Fibroblast of lung (primary cell): ENCODE measurements around the gene ZFPM1. TPM values are rescaled to one million over a fixed set of nuclear protein-coding genes. Genes with fewer than 3 reads are reported as not detected.

Source experiments
- DNase-seq, 2 donors: peaks; one replicate each; pipeline versions ENCODE4 v3.0.0 to v3.0.0-alpha.2; 2010; ENCODE audit warnings: low read depth in 2 of 2
- H2AFZ ChIP-seq: 2 replicates; pipeline ENCODE4 v1.5.1; 2012; ENCODE audit warnings: low read length, control low read depth, inconsistent platforms
- H3K27ac ChIP-seq: 2 replicates; pipeline ENCODE4 v1.5.1; 2011; ENCODE audit warnings: low read length, control low read depth; ENCODE audit not compliant: insufficient read depth
- H3K27me3 ChIP-seq: 2 replicates; pipeline ENCODE4 v1.5.1; 2011; ENCODE audit warnings: mild to moderate bottlenecking, low read length; ENCODE audit not compliant: control insufficient read depth, insufficient read depth
- H3K36me3 ChIP-seq: 2 replicates; pipeline ENCODE4 v1.5.1; 2011; ENCODE audit warnings: low read length; ENCODE audit not compliant: control insufficient read depth, insufficient read depth
- H3K4me1 ChIP-seq: 2 replicates; pipeline ENCODE4 v1.5.1; 2011; ENCODE audit warnings: low read length; ENCODE audit not compliant: control insufficient read depth, insufficient read depth; ENCODE audit errors: extremely low read depth
- H3K4me2 ChIP-seq: 2 replicates; pipeline ENCODE4 v1.5.1; 2011; ENCODE audit warnings: low read length, control low read depth; ENCODE audit not compliant: insufficient read depth; ENCODE audit errors: extremely low read depth
- H3K4me3 ChIP-seq, 4 experiments: fragments of 200-600 bp in 1 of 4; sonication (generic) in 1 of 4; replicated peaks in 1 of 4; 2 replicates each; pipeline ENCODE4 v1.5.1; 2011 to 2016; ENCODE audit warnings: low read length in 4 of 4, low read depth in 3 of 4, mild to moderate bottlenecking in 3 of 4, control low read depth in 2 of 4, inconsistent platforms in 1 of 4, mixed read lengths in 1 of 4; ENCODE audit not compliant: insufficient read depth in 1 of 4; ENCODE audit errors: control extremely low read depth in 1 of 4
- H3K79me2 ChIP-seq: 2 replicates; pipeline ENCODE4 v1.5.1; 2012; ENCODE audit warnings: mild to moderate bottlenecking, low read length, inconsistent platforms; ENCODE audit not compliant: control insufficient read depth, insufficient read depth
- H3K9ac ChIP-seq: 2 replicates; pipeline ENCODE4 v1.5.1; 2011; ENCODE audit warnings: mild to moderate bottlenecking, low read length, control low read depth; ENCODE audit not compliant: insufficient read depth
- H3K9me3 ChIP-seq: 2 replicates; pipeline ENCODE4 v1.5.1; 2012; ENCODE audit warnings: low read depth, low read length; ENCODE audit not compliant: control insufficient read depth, insufficient read depth
- H4K20me1 ChIP-seq: 2 replicates; pipeline ENCODE4 v1.5.1; 2011; ENCODE audit warnings: low read length; ENCODE audit not compliant: control insufficient read depth, insufficient read depth; ENCODE audit errors: extremely low read depth
- CTCF ChIP-seq, 2 donors: IDR thresholded peaks in 1 of 2; conservative IDR thresholded peaks in 1 of 2; 1 replicate in 1 of 2; 2 replicates in 1 of 2; pipeline ENCODE4 v1.5.1; 2011 to 2012; ENCODE audit warnings: low read length in 2 of 2, control low read depth in 1 of 2, inconsistent platforms in 1 of 2, low read depth in 1 of 2, mild to moderate bottlenecking in 1 of 2
- EZH2 ChIP-seq: IDR thresholded peaks from 2 replicates; pipeline ENCODE4 v1.5.1; 2012; ENCODE audit warnings: low read length, control low read depth, mild to moderate bottlenecking; ENCODE audit errors: missing control alignments
- polyA plus RNA-seq, 2 donors: library from polyadenylated mRNA; depleted of rRNA in 1 of 2; stranded (reverse) in 1 of 2; unstranded in 1 of 2; fragments of >200 nt; gene quantifications; 2 replicates each; pipeline ENCODE4 v1.2.1, GENCODE V29; 2011 to 2012; ENCODE audit warnings: missing spikeins in 1 of 2
- total RNA-seq: library from RNA; depleted of rRNA; stranded (reverse); fragments of >200 nt; gene quantifications from 2 replicates; pipeline ENCODE4 v1.2.1, GENCODE V29; 2014

Gene ZFPM1
- total and polyA plus RNA-seq, 2 donors (not counting 1 experiment from before 2014, with no cell fraction given), result 0.27 to 1.7 TPM

GRCh38 chr16:88476817-88477397 is 23.8 kb downstream of the ZFPM1 start:
- no peak overlapping the region for H3K9ac ChIP-seq
- no peak overlapping the region for H3K4me2 ChIP-seq
- no peak for DNase-seq
- H3K36me3 ChIP-seq, result no peaks in the 10 kb centered on the region
- H3K27ac ChIP-seq, result no peak overlapping the region
- H3K79me2 ChIP-seq, result no peaks in the 10 kb centered on the region
- no peaks in the 10 kb centered on the region for H4K20me1 ChIP-seq
- H3K9me3 ChIP-seq, result no peaks in the 10 kb centered on the region
- TF ChIP-seq CTCF (conservative IDR thresholded peaks at IDR 0.05 in 1 of 2, IDR thresholded peaks at IDR 0.05 in 1 of 2; ENCODE audit: low read depth in 1 of 2, low read length in 2 of 2) (no peak), EZH2 (no peak)
- H3K4me1 ChIP-seq, result no peaks in the 10 kb centered on the region
- H3K4me3 ChIP-seq, result no peak overlapping the region
- no peak overlapping the region for H2AFZ ChIP-seq
- H3K27me3 ChIP-seq, result no peaks in the 10 kb centered on the region

- no peaks in the 10 kb centered on the region for H3K4me1 ChIP-seq
- no peaks in the 10 kb centered on the region for H4K20me1 ChIP-seq
- H3K9me3 ChIP-seq, result no peaks in the 10 kb centered on the region
- H3K9ac ChIP-seq, result no peak overlapping the region
- H3K36me3 ChIP-seq, result no peaks in the 10 kb centered on the region
- no peak overlapping the region for H2AFZ ChIP-seq
- DNase-seq, result no peak
- H3K27ac ChIP-seq, result no peak overlapping the region
- H3K4me3 ChIP-seq, result no peak overlapping the region
- no peak overlapping the region for H3K4me2 ChIP-seq
- H3K79me2 ChIP-seq, result no peaks in the 10 kb centered on the region
- TF ChIP-seq EZH2 (no peak), CTCF (conservative IDR thresholded peaks at IDR 0.05 in 1 of 2, IDR thresholded peaks at IDR 0.05 in 1 of 2; ENCODE audit: low read depth in 1 of 2, low read length in 2 of 2) (no peak)
- H3K27me3 ChIP-seq, result no peaks in the 10 kb centered on the region
Observed at GRCh38 chr16:88477631-88478519, 24.8 kb downstream of the ZFPM1 start.

GRCh38 chr16:88478889-88479792 is 26.1 kb downstream of the ZFPM1 start:
- Histone ChIP-seq H3K36me3 (no peaks in the 10 kb centered on the region), H2AFZ (no peak overlapping the region), H4K20me1 (no peaks in the 10 kb centered on the region), H3K9ac (no peak overlapping the region), H3K27me3 (no peaks in the 10 kb centered on the region), H3K27ac (no peak overlapping the region), H3K4me3 (no peak overlapping the region), H3K4me1 (no peaks in the 10 kb centered on the region), H3K4me2 (no peak overlapping the region), H3K79me2 (no peaks in the 10 kb centered on the region), H3K9me3 (no peaks in the 10 kb centered on the region)
- TF ChIP-seq CTCF (conservative IDR thresholded peaks at IDR 0.05 in 1 of 2, IDR thresholded peaks at IDR 0.05 in 1 of 2; ENCODE audit: low read depth in 1 of 2, low read length in 2 of 2) (no peak), EZH2 (no peak)
- DNase-seq, result no peak
